ENCODE measurements around the gene CUL7. TPM values are rescaled to one million over a fixed set of nuclear protein-coding genes. Genes with fewer than 3 reads are reported as not detected.

The CUL7 gene
- total RNA-seq, 1 donor from 2014 or later = 20.9 TPM

GRCh38 chr6:43078691-43079090 is 25.0 kb upstream of the CUL7 start:
- no peak for ATAC-seq
- no peak for DNase-seq (ENCODE audit: low spot score)
- intact Hi-C loops (cut with DNase I) = no loop called here

GRCh38 chr6:43077981-43078511 is 24.4 kb upstream of the CUL7 start:
- DNase-seq (ENCODE audit: low spot score) (no peak), ATAC-seq (no peak)
- intact Hi-C loops (cut with DNase I) = no loop called here

GRCh38 chr6:43077333-43077809 is 23.7 kb upstream of the CUL7 start:
- no peak for DNase-seq (ENCODE audit: low spot score)

GRCh38 chr6:43076464-43077332 is 23.0 kb upstream of the CUL7 start:
- DNase-seq (ENCODE audit: low spot score) (no peak), ATAC-seq (peak; percentile 23)
- intact Hi-C loops (cut with DNase I) = no loop called here

More at GRCh38 chr6:43077333-43077809, 23.7 kb upstream of the CUL7 start:
- no peak for ATAC-seq
- intact Hi-C loops (cut with DNase I) = no loop called here

- peak; percentile 75 for ATAC-seq
- intact Hi-C loops (cut with DNase I) = no loop called here
These were observed 22.2 kb upstream of the CUL7 start, which contains the start of gene PTK7 for GRCh38 chr6:43075670-43076463. Gene PTK7, plus strand, starts transcription at chr6:43076314. Its CDS starts 175 bp downstream, at chr6:43076489.

GRCh38 chr6:43074847-43075669 is 21.4 kb upstream of the CUL7 start:
- DNase-seq (ENCODE audit: low spot score) (no peak), ATAC-seq (peak; percentile 3)
- intact Hi-C loops (cut with DNase I) = no loop called here

More at GRCh38 chr6:43075670-43076463, 22.2 kb upstream of the CUL7 start, which contains the start of gene PTK7:
- DNase-seq (ENCODE audit: low spot score) = peak; percentile 64

- no peak for DNase-seq (ENCODE audit: low spot score)
- peak; percentile 39 for ATAC-seq
- intact Hi-C loops (cut with DNase I) = no loop called here
These were observed 16.5 kb upstream of the CUL7 start for GRCh38 chr6:43070028-43070632.

GRCh38 chr6:43062818-43063217 is 9.2 kb upstream of the CUL7 start:
- no peak for DNase-seq (ENCODE audit: low spot score)
- no peak for ATAC-seq
- intact Hi-C loops (cut with DNase I) = no loop called here

GRCh38 chr6:43061861-43062260 is 8.2 kb upstream of the CUL7 start:
- DNase-seq (ENCODE audit: low spot score) (no peak), ATAC-seq (no peak)
- intact Hi-C loops (cut with DNase I) = no loop called here

- ATAC-seq = no peak
- no peak for DNase-seq (ENCODE audit: low spot score)
- intact Hi-C loops (cut with DNase I) = no loop called here
These were observed 7.3 kb upstream of the CUL7 start for GRCh38 chr6:43060755-43061633.

GRCh38 chr6:43060034-43060754 is 6.5 kb upstream of the CUL7 start:
- intact Hi-C loops (cut with DNase I) = no loop called here
- DNase-seq (ENCODE audit: low spot score) = no peak
- peak; percentile 2 for ATAC-seq

- intact Hi-C loops (cut with DNase I) = no loop called here
- ATAC-seq = peak; percentile 98
These were observed 5.8 kb upstream of the CUL7 start, which contains the start of the genes KLC4 and MRPL2 for GRCh38 chr6:43059168-43060033. Gene KLC4, plus strand, starts transcription at chr6:43059631. Its CDS starts 1,705 bp downstream, at chr6:43061336. Gene MRPL2, minus strand, starts transcription at chr6:43059434. Its CDS starts 53 bp downstream, at chr6:43059381.

GRCh38 chr6:43058531-43058930 is 4.9 kb upstream of the CUL7 start:
- no peak for ATAC-seq
- no peak for DNase-seq (ENCODE audit: low spot score)
- intact Hi-C loops (cut with DNase I) = no loop called here

More at GRCh38 chr6:43059168-43060033, 5.8 kb upstream of the CUL7 start, which contains the start of the genes KLC4 and MRPL2:
- peak; percentile 98 for DNase-seq (ENCODE audit: low spot score)

- ATAC-seq (no peak), DNase-seq (ENCODE audit: low spot score) (no peak)
- intact Hi-C loops (cut with DNase I) = no loop called here
These were observed 2.3 kb upstream of the CUL7 start for GRCh38 chr6:43055966-43056365.

- DNase-seq (ENCODE audit: low spot score) (peak; percentile 67), ATAC-seq (peak; percentile 1)
These were observed 724 bp upstream of the CUL7 start for GRCh38 chr6:43054206-43054943.

More at GRCh38 chr6:43054206-43054943, 724 bp upstream of the CUL7 start:
- intact Hi-C loops (cut with DNase I) = no loop called here

All from sciatic nerve (tissue), 2 donors.